ENCODE data around the gene HEPHL1. TPM values are rescaled to one million over a fixed set of nuclear protein-coding genes. Genes with fewer than 3 reads are reported as not detected.

The HEPHL1 gene
- total RNA-seq, 1 experiment from 2014 or later: not detected

- Histone ChIP-seq H3K36me3 (ENCODE audit: control insufficient read depth in 1 of 2, insufficient read depth in 2 of 2, low read length in 2 of 2) (no peaks in the 10 kb centered on the region), H3K4me2 (ENCODE audit: low read length) (no peak overlapping the region), H3K79me2 (ENCODE audit: insufficient read depth, low read length) (no peaks in the 10 kb centered on the region), H3K27me3 (ENCODE audit: insufficient read depth, low read length) (no peaks in the 10 kb centered on the region), H3K4me1 (ENCODE audit: control insufficient read depth in 1 of 2, insufficient read depth in 2 of 2, low read length in 2 of 2) (peaks cover 0 to 5% of the 10 kb centered on the region in 2 experiments; a peak in 2 of 4 replicates), H3K9ac (ENCODE audit: low read length) (no peak overlapping the region), H2AFZ (ENCODE audit: low read depth, low read length, poor library complexity, severe bottlenecking) (no peak overlapping the region), H3K27ac (ENCODE audit: low read depth, low read length) (no peak overlapping the region), H3K9me2 (ENCODE audit: insufficient read depth) (no peaks in the 10 kb centered on the region; the same call in 1 of the 2 replicates), H3K9me3 (ENCODE audit: control insufficient read depth in 1 of 2, insufficient read depth in 1 of 2, low read depth in 1 of 2, low read length in 2 of 2) (no peaks in the 10 kb centered on the region), H3K4me3 (replicated peaks in 1 of 2; ENCODE audit: low read depth in 1 of 2, low read length in 2 of 2) (no peak overlapping the region), H4K20me1 (ENCODE audit: insufficient read depth) (no peaks in the 10 kb centered on the region)
- ATAC-seq (no peak), DNase-seq (ENCODE audit: low read depth, low spot score) (peak; percentile 8)
- BruUV-seq (replicated peaks): no TSS peak
- ChIA-PET POLR2A (no interaction called here), RAD21 (ENCODE audit: low non-redundant PET in 1 of 2, low total read pairs in 2 of 2, uncharacterized antibody in 2 of 2, unreplicated experiment in 2 of 2) (no interaction called here), CTCF (no interaction called here)
- TF ChIP-seq YY1 (IDR thresholded peaks at IDR 0.05; ENCODE audit: extremely low read depth, insufficient replicate concordance, low read depth, low read length) (no peak), EGR1 (IDR thresholded peaks at IDR 0.05; ENCODE audit: low read depth) (no peak), FOSL1 (IDR thresholded peaks at IDR 0.05; ENCODE audit: low read depth) (0 out of 2 replicates have a peak, but pooled peaks have one; percentile 19), CBX3 (IDR thresholded peaks at IDR 0.05; ENCODE audit: low read depth) (no peak), TCF7L2 (IDR thresholded peaks at IDR 0.05; ENCODE audit: borderline replicate concordance, extremely low read depth, insufficient read depth, insufficient read length) (peak; percentile 47), CTCF (IDR thresholded peaks at IDR 0.05 in 2 of 3, conservative IDR thresholded peaks at IDR 0.05 in 1 of 3; ENCODE audit: borderline replicate concordance in 1 of 3, insufficient read depth in 1 of 3, low read depth in 2 of 3, low read length in 2 of 3) (no peak), JUND (IDR thresholded peaks at IDR 0.05) (no peak)
- intact Hi-C loops (cut with micrococcal nuclease): no loop called here
These were observed 34.4 kb upstream of the HEPHL1 start for GRCh38 chr11:93986716-93987115.

GRCh38 chr11:93988455-93988854, 32.7 kb upstream of the HEPHL1 start:
- RAD21 ChIA-PET (ENCODE audit: low non-redundant PET in 1 of 2, low total read pairs in 2 of 2, uncharacterized antibody in 2 of 2, unreplicated experiment in 2 of 2): no interaction called here
- POLR2A ChIA-PET: no interaction called here
- Histone ChIP-seq H3K4me2 (ENCODE audit: low read length) (no peak overlapping the region), H3K4me3 (replicated peaks in 1 of 2; ENCODE audit: low read depth in 1 of 2, low read length in 2 of 2) (no peak overlapping the region), H2AFZ (ENCODE audit: low read depth, low read length, poor library complexity, severe bottlenecking) (no peak overlapping the region), H3K27ac (ENCODE audit: low read depth, low read length) (no peak overlapping the region), H3K4me1 (ENCODE audit: control insufficient read depth in 1 of 2, insufficient read depth in 2 of 2, low read length in 2 of 2) (peaks cover 0 to 5% of the 10 kb centered on the region in 2 experiments; a peak in 2 of 4 replicates), H3K27me3 (ENCODE audit: insufficient read depth, low read length) (no peaks in the 10 kb centered on the region), H3K36me3 (ENCODE audit: control insufficient read depth in 1 of 2, insufficient read depth in 2 of 2, low read length in 2 of 2) (no peaks in the 10 kb centered on the region), H3K9ac (ENCODE audit: low read length) (no peak overlapping the region), H3K9me3 (ENCODE audit: control insufficient read depth in 1 of 2, insufficient read depth in 1 of 2, low read depth in 1 of 2, low read length in 2 of 2) (no peaks in the 10 kb centered on the region), H3K9me2 (ENCODE audit: insufficient read depth) (no peaks in the 10 kb centered on the region; the same call in 1 of the 2 replicates), H3K79me2 (ENCODE audit: insufficient read depth, low read length) (no peaks in the 10 kb centered on the region), H4K20me1 (ENCODE audit: insufficient read depth) (no peaks in the 10 kb centered on the region)
- DNase-seq (ENCODE audit: low read depth, low spot score): no peak
- CTCF ChIA-PET: no interaction called here
- BruUV-seq (replicated peaks): no TSS peak
- no peak for ATAC-seq
- intact Hi-C loops (cut with micrococcal nuclease): no loop called here
- no peak for TF ChIP-seq CBX3 (IDR thresholded peaks at IDR 0.05; ENCODE audit: low read depth)
- TF ChIP-seq ZNF274 (IDR thresholded peaks at IDR 0.05; ENCODE audit: low read depth, low read length): no peak
- TF ChIP-seq RAD21 (IDR thresholded peaks at IDR 0.05; ENCODE audit: low read depth): no peak
- no peak for TF ChIP-seq POLR2AphosphoS5 (IDR thresholded peaks at IDR 0.05; ENCODE audit: low read depth, low read length)
- no peak for TF ChIP-seq REST (IDR thresholded peaks at IDR 0.05; ENCODE audit: low read depth)
- no peak for TF ChIP-seq SP1 (IDR thresholded peaks at IDR 0.05; ENCODE audit: low read depth)
- TF ChIP-seq MAX (IDR thresholded peaks at IDR 0.05): no peak
- TF ChIP-seq EZH2 (IDR thresholded peaks at IDR 0.05): no peak
- no peak for TF ChIP-seq FOSL1 (IDR thresholded peaks at IDR 0.05; ENCODE audit: low read depth)
- TF ChIP-seq CEBPB (IDR thresholded peaks at IDR 0.05; ENCODE audit: low read depth): no peak
- no peak for TF ChIP-seq ATF3 (IDR thresholded peaks at IDR 0.05)

Measured in HCT116 (cell line).